ENCODE measurements around the gene UBE2O. TPM values are rescaled to one million over a fixed set of nuclear protein-coding genes. Genes with fewer than 3 reads are reported as not detected.

The UBE2O gene
- total RNA-seq, 1 donor from 2014 or later: 25.8 TPM

DNA sequence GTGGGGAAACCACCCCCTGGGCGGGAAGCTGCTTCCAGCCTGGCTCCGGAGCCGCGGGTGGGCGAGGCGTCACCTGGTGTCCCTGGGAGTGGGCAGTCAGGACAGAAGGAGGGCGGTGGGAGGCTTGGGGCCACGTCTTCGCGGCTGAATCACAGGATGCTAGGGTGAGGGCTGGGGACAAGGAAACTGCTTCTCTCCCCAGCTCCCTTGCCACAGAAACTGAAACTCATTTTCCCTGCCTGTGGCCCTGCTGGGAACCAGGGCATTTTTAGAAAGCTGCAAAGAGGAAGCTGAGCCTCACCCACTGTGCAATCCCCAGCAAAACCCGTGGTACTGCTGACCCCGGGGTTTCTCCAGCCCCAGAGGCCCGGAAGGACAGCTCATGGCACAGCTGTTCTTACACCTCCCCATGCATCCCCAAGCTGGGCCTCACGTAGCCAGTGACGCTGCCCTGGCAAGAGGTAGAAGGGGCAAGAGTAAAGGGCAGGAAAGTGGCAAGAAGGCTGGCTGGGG lies 40.1 kb upstream of the UBE2O start:
- H3K4me2 ChIP-seq (ENCODE audit: low read length): peak overlapping the region; percentile 82
- peak overlapping the region; percentile 93 for H3K27ac Mint-ChIP-seq (ENCODE audit: unreplicated experiment)
- no peak for FAIRE-seq

DNA sequence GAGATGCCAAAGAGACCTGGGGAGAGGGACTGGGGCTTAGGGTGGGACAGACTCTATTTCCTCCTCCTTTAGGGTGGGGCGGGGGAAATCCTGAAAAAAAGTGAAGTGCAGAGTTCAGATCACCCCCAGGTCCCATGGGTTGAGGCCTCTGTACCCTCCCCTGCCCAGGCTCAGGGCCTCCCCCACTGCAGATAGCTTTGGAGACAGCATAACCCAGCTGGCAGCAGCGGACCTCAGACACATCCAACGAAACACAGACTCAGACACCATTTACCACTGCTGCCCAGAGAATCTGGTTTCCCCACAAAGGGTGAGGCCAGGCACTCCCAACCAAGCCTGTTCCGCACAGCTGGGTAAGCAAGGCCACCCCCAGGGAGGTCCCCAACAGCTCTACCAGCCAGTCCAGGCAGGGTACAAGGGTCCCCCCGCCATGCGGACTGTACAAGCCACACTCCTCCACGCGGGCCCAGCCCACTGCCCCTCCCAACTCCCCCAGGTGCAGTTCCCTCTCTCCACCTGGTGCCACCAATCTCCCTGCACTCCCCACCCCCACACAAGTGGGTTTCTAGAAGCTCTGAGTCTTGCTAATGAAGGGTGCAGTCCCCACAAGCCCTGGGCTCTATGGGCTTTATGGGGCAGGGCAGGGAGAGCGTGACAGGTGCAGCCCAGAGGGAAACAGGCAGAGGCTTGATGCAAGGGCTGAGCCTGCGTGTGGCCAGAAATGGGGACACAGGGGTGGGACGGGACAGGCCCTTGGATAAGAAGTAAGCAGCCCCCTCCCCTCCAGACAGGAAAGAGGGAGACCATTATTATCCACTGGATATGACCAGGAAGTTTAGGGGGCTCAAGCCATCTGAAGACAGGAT lies 39.4 kb upstream of the UBE2O start:
- H3K4me3 ChIP-seq (ENCODE audit: insufficient read depth, low read depth, low read length): no peak overlapping the region
- Mint-ChIP-seq H3K36me3 (ENCODE audit: low read depth, unreplicated experiment) (peaks cover 4% of the 10 kb centered on the region), H3K27ac (ENCODE audit: unreplicated experiment) (no peak overlapping the region), H3K9me3 (ENCODE audit: unreplicated experiment) (no peaks in the 10 kb centered on the region), H3K27me3 (ENCODE audit: low read depth, unreplicated experiment) (no peaks in the 10 kb centered on the region), H3K4me3 (ENCODE audit: unreplicated experiment) (no peak overlapping the region), H3K4me1 (ENCODE audit: low read depth, unreplicated experiment) (peaks cover 9% of the 10 kb centered on the region)
- peak overlapping the region; percentile 65 for H2AFZ ChIP-seq (ENCODE audit: low read depth, low read length)
- TF ChIP-seq CTCF (IDR thresholded peaks at IDR 0.05; ENCODE audit: insufficient read depth, low read depth, low read length): no peak
- H3K4me2 ChIP-seq (ENCODE audit: low read length): peak overlapping the region; percentile 82
- H3K27me3 ChIP-seq (ENCODE audit: insufficient read depth, low read length): no peaks in the 10 kb centered on the region
- no peaks in the 10 kb centered on the region for H3K36me3 ChIP-seq (ENCODE audit: insufficient read depth, low read length)
- H4K20me1 ChIP-seq (ENCODE audit: insufficient read depth, low read length): peaks cover 19% of the 10 kb centered on the region
- no peaks in the 10 kb centered on the region for H3K9me3 ChIP-seq (ENCODE audit: insufficient read depth, low read depth, low read length)
- peaks cover 18% of the 10 kb centered on the region for H3K4me1 ChIP-seq (ENCODE audit: insufficient read depth, low read length)
- DNase-seq (ENCODE audit: low read depth) (no peak), FAIRE-seq (no peak)
- H3K79me2 ChIP-seq (ENCODE audit: insufficient read depth, low read length): peaks cover 12% of the 10 kb centered on the region
- peak overlapping the region; percentile 62 for H3K9ac ChIP-seq (ENCODE audit: low read length)
- peak overlapping the region; percentile 51 for H3K27ac ChIP-seq (ENCODE audit: low read depth, low read length)

More for the DNA sequence above, 40.1 kb upstream of the UBE2O start:
- Histone ChIP-seq H3K79me2 (ENCODE audit: insufficient read depth, low read length) (peaks cover 18% of the 10 kb centered on the region), H2AFZ (ENCODE audit: low read depth, low read length) (peak overlapping the region; percentile 65), H3K9me3 (ENCODE audit: insufficient read depth, low read depth, low read length) (no peaks in the 10 kb centered on the region), H3K4me1 (ENCODE audit: insufficient read depth, low read length) (peaks cover 24% of the 10 kb centered on the region), H3K27ac (ENCODE audit: low read depth, low read length) (peak overlapping the region; percentile 51), H3K9ac (ENCODE audit: low read length) (peak overlapping the region; percentile 62), H3K36me3 (ENCODE audit: insufficient read depth, low read length) (no peaks in the 10 kb centered on the region), H3K27me3 (ENCODE audit: insufficient read depth, low read length) (no peaks in the 10 kb centered on the region), H4K20me1 (ENCODE audit: insufficient read depth, low read length) (peaks cover 19% of the 10 kb centered on the region), H3K4me3 (ENCODE audit: insufficient read depth, low read depth, low read length) (peak overlapping the region; percentile 47)
- TF ChIP-seq CTCF (IDR thresholded peaks at IDR 0.05; ENCODE audit: insufficient read depth, low read depth, low read length): no peak
- TF ChIP-seq EZH2 (IDR thresholded peaks at IDR 0.05; ENCODE audit: insufficient read depth, low read length): no peak
- Mint-ChIP-seq H3K36me3 (ENCODE audit: low read depth, unreplicated experiment) (peaks cover 4% of the 10 kb centered on the region), H3K4me3 (ENCODE audit: unreplicated experiment) (no peak overlapping the region), H3K4me1 (ENCODE audit: low read depth, unreplicated experiment) (peaks cover 13% of the 10 kb centered on the region), H3K9me3 (ENCODE audit: unreplicated experiment) (no peaks in the 10 kb centered on the region), H3K27me3 (ENCODE audit: low read depth, unreplicated experiment) (no peaks in the 10 kb centered on the region)
- peak; percentile 68 for DNase-seq (ENCODE audit: low read depth)
